Hematopoietic multipotent progenitor cell treated with erythropoietin and hydrocortisone succinate and interleukin-3 and kit ligand, for 4 days (in vitro differentiated cells): ENCODE measurements around the gene ERRFI1.
A peak's percentile ranks its signal among the peaks of the same experiment; 100 is the strongest.

Experiments
- DNase-seq: peaks from one replicate; pipeline ENCODE4 v3.0.0-alpha.2; 2015

Gene ERRFI1

DNA sequence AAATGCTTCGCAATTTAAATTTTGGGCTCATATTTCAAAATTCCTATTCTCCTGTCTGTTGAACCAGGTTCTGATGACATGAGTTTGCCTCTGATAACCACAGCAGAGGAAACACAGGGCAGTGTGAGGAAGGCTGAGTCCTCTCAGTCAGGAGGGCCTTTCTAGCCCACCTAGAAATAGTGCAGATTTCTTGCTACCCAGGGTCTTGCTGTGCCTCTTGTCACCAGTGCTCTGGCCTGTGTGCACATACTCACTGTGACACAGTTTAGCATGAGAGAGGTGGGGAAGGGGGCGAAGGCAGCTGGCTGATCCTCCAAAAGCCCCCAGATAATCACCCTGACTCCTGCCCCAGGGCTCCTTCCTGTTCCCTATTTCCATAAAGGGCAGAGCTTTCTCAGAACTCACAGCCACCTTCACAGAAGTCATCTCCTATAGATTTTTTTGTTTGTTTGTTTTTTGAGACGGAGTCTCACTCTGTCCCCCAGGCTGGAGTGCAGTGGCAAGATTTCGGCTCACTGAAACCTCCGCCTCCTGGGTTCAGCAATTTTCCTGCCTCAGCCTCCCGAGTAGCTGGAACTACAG is 23.7 kb downstream of the ERRFI1 start:
- DNase-seq = no peak

DNA sequence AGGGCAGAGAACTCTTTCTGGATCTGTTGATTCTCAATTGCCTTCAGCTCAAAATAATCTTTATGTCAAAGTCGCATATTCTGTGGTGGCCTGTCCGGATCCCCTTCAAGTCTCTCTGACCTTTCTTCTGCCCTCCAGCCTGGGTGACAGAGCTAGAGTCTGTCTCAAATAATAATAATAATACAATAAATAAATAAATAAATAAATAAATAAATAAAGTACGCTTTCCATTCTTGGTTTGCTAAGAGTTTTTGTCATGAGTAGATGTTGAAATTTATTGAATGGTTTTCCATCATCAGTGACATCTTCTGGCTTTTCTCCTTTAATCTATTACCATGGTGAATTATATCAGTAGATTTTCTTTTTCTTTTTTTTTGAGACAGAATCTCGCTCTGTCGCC is 30.7 kb downstream of the ERRFI1 start:
- no peak for DNase-seq

DNA sequence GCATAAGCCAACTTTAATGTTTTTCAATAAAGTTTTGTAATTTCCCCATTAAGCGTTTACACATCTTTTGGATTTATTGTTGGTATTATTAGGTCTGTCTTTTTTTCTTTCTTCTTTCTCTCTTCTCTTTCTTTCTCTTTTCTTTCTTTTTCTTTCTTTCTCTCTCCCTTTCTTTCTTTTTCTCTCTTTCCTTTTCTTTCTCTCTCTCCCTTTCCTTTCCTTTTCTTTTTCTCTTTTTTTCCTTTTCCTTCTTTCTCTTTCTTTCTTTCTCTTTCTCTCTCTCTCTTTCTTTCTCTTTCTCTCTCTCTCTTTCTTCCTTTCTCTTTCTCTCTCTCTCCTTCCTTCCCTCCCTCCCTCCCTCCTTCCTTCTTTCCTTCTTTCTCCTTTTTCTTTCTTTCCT is 31.3 kb downstream of the ERRFI1 start:
- DNase-seq = no peak

DNA sequence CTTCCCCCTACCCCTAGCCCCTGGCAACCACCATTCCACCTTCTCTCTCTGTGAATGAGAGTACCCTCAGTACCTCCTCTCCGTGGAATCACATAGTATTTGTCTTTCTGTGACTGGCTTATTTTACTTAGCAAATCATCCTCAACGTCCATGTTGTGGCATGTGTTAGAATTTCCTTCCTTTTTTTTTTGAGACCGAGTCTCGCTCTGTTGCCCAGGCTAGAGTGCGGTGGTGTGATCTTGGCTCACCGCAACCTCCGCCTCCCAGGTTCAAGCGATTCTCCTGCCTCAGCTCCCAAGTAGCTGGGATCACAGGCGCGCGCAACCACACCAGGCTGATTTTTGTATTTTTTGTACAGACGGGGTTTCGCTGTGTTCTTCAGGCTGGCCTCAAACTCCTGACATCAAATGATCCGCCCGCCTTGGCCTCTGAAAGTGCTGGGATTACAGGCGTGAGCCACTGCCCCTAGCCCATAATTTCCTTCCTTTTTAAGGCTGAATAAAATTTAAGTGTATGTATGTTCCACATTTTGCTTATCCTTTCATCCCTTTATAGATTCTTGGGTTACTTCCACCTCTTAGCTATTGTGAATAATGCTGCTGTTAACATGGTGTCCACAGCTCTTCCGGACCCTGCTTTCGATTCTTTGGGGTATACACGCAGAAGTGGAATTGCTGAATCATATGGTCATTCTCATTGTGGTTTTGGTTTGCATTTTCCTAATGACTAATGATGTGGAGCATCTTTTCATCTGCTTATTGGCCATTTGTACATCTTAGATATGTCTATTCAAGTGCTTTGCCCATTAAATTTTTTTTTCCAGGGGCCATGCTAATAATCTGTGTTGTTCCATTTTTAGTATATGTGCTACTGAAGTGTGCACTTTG is 32.3 kb downstream of the ERRFI1 start:
- peak; percentile 17 for DNase-seq

DNA sequence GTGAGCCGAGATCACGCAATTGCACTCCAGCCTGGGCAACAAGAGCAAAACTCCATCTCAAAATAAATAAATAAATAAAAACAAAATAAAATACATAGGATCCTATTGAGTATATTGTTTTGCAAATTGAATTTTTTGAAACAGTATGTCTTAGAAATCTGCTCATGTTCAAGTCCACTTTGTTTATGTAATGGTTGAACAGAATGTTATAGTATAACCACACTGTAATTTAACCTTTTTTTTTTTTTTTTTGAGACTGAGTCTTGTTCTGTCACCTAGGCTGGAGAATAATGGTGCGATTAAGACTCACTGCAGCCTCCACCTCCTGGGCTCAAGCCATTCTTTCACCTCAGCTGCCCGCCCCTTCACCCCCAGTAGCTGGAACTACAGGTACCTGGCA is 33.2 kb downstream of the ERRFI1 start:
- DNase-seq = no peak

DNA sequence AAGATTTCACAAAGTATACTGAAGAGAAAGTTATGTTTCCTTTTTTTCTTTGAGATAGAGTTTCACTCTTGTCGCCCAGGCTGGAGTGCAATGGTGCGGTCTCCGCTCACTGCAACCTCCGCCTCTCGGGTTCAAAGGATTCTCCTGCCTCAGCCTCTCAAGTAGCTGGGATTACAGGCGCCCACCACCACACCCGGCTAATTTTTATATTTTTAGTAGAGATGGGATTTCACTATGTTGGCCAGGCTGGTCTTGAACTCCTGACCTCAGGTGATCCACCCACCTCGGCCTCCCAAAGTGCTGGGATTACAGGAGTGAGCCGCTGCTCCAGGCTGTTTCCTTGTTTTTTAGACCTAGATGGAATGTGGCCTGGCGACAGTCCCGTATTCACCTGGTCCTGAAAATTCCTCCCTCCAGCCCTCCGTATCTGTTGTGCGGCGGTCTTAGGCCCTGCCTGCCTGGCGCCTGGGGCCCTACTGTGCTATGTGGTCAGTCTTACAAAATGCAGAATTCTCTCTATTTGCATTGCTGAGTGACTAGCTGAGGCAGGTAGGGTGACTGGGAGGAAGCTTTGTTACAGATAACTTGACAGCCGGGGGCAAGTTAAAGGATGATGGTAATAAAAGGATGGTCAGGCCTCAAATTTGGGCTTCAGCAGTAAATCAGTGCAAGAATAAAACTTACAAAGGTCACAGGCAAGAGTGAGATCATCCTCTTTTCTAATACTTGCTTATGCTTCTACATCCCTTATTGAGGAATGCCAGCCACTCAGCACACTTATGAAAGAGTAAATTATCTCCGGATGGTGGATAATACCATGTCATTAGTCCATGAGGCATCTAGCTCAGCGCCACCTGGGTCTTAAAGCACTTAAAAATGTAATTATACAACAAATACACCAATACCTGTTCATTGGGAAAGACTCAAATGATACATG is 34.3 kb downstream of the ERRFI1 start:
- DNase-seq = no peak

DNA sequence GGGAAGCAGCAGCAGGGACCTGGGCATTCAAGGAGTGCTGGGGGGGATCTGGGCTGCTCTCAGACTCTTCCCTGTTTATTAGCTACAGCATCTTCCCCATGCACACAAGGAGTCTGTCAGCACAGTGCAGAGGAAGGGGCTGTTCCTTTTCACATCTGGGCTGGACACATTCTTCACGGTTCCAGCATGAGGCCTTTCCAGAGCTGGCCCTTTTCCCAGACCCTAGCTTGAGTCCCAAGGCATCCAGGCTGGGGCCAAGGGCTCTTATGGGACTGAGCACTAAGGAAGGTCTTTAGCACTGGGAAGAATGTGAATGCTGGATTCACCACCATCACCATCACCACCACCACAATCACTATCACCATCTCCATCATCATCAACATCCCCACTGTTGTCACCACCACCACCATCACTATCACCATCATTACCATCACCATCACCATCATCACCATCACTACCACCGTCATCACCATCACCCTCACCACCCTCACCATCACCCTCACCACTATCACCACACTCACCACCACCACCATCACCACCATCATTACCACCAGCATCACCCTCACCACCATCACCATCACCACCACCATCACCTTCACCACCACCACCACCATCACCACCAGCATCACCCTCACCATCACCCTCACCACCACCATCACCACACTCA is 36.2 kb downstream of the ERRFI1 start:
- no peak for DNase-seq

DNA sequence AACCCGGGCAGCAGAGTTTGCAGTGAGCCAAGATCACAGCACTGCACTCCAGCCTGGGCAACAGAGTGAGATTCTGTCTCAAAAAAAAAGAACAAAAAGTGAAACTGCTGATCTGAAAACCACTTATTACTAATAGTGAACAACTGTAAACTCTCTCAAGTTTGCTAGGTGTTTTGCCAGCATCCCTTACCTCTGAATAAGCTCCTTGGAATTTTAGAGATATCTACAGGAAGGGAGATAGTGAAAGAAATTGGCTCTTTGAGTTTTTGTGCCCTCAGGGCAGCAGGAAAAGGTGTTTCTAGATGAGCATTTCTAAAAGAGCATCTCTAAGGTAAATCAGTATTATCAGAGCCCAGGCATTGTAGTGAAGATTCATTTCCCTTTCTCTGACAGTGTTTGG is 37.5 kb downstream of the ERRFI1 start:
- DNase-seq = no peak

DNA sequence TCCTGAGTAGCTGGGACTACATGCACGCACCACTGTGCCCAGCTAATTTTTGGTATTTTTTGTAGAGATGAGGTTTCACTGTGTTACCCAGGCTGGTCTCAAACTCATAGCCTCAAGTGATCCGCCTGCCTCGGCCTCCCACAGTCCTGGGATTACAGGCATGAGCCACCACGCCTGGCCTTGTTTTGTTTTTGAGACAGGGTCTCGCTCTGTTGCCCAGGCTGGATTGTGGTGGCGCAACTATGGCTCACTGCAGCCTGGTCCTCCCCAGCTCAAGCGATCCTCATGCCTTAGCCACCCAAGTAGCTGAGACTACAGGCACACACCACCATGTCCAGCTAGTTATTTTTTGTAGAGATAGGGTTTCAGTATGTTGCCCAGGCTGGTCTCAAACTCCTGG is 38.6 kb downstream of the ERRFI1 start:
- DNase-seq = no peak

DNA sequence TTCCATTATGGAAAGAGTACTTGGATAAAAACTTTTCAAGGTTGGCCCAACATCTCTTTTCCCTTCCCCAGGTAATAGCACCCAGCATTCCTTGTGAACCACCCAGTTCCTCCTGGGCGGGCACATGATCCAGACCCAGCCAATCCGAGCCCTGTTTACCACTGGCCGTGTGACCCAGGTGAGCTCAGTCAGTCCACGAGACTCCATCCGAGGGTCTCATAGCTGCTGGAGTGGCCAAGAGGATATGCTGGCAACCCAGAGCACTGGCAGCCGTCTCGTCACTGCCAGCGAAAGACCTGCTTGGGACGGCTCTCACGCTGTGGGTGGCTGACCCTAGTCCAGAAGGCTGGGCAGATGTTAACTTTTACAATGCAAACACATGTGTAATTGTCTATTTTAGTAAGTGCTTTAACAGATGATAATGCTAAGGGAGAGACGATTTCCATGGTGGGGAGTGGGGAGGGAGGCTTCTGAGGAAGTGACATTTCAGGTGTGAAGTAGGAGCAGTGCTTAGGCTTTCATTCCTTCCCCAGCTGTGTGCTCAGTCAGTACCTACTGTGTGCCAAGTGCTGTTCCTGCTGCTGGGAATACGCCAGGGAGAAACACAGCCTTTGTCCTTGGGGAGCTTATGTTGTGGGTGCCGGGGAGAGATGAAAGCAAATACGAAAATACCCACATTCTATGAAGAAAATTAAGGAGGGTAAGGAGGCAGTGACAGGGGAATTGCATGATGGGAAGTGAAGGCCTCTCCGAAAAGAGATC is 40.1 kb downstream of the ERRFI1 start:
- DNase-seq = no peak

DNA sequence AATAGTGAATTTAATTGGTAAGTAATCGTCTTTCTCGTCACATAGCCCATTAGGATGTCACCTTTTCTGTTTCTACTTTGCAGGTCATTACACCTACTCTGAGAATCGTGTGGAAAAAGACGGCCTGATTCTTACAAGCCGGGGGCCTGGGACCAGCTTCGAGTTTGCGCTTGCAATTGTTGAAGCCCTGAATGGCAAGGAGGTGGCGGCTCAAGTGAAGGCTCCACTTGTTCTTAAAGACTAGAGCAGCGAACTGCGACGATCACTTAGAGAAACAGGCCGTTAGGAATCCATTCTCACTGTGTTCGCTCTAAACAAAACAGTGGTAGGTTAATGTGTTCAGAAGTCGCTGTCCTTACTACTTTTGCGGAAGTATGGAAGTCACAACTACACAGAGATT is 41.3 kb downstream of the ERRFI1 start:
- no peak for DNase-seq

DNA sequence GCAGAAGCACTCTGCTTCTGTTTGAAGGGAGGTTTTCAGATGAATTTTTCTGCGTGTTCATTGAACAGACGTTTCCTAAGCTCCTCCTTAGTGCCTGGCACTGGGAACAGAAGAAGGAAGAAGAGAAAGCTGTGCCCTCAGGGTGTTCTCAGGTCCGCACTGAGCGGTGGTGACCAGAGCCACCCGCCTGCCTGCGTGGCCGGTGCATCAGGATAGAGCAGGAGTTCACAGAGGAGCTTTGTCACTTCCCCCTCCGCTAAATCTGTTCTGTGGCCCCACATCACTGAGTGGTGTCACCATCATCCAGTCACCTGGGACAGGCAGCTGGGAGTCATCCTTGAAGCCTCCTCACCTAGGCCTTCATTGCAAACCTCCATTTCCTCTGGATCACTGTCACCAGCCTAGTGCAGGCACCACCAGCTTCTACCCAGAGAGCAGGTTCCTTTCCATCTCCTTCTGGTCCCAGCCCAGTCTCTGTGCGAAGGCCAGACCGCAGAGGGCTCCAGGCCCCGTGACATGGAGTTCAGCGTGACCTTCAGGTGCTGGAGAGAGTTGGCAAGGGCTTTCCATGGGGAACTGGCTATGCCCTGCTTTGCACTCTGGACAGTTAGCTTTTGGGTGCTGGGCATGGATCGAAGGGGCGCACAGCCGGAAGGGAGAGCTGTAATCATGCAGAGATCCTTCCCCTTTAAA is 42.9 kb downstream of the ERRFI1 start:
- DNase-seq = no peak

DNA sequence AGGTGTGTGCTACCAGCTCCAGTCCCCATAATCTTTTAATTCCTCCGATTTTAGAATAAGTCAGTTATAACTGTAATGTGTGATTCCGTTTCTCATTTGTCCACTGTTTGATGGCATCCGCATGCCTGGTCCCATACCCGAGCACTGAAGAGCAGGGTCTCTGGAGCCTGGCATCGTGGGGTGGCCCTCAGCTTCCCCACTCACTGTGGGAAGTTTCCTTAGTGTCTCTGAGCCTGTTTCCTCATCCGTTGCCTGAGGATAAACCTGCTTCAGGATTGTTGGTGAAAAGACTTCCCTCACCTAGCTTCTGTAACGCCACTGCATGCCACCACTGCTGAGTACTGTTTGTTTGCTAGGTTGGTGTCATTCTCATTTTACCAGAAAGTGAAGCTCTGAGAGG is 45.1 kb downstream of the ERRFI1 start:
- DNase-seq = no peak

DNA sequence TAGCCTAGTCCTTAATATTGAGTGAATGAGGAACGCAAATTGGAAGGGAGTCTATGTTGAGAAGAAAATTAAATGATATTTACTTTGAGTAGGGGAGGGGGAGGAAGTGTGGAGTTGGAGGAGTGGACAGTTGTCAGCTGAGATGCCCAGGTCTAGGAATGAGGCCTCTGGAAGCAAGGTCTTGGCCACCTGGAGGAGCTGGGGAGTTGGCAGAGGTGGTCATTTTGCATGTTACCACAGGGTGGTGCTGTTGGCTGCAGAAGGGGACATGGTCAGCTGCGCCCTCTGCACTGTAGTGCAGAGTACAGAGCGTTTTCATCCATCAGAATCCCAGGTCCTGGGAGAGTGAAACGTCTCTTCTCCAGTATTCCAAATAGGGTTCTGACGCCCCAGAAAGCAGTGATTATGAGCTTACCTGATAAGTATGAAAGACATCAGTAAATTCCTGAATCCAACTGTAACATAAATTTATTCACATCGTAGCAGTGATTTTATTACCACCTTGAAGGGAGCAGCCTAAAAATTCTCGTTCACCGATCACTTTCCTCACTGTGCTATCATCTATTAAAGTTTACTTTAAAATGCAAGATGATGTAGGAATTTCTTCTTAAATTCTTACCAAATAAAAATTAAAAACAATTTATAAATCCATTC is 50.8 kb downstream of the ERRFI1 start:
- peak; percentile 77 for DNase-seq

DNA sequence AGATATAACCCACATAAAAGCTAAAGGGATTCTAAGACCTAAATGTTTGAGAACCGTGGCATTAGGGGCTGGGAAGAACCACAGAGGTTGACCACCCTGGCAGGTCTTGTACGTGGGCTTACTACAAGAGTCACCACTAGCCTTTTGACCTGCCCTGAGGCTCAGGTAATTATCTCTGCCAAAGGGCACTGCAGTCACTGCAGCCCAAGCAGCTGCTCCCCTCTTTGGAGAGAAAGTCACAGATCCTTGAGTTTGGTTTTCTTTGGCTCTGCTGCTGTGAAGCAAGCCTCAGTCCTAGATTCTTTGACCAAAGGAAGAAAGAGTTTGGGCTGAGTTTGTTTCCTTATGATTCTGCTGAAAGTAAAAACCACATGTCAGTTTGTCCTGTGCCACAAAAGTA is 53.0 kb downstream of the ERRFI1 start:
- DNase-seq = no peak

DNA sequence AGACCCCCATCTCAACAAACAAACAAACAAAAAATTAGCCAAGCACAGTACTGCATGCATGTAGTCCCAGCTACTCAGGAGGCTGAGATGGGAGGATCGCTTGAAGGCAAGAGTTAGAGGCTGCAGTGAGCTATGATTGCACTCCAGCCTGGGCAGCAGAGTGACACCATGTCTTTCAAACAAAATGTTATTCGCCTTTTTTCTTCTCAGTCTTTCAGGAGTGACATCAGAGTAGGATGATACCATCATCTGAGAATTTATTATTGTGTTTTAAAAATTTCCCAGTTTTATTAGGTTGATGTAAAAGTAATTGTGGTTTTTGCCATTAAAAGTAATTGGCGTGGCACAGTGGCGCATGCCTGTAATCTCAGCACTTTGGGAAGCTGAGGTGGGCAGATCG is 53.8 kb downstream of the ERRFI1 start:
- no peak for DNase-seq

DNA sequence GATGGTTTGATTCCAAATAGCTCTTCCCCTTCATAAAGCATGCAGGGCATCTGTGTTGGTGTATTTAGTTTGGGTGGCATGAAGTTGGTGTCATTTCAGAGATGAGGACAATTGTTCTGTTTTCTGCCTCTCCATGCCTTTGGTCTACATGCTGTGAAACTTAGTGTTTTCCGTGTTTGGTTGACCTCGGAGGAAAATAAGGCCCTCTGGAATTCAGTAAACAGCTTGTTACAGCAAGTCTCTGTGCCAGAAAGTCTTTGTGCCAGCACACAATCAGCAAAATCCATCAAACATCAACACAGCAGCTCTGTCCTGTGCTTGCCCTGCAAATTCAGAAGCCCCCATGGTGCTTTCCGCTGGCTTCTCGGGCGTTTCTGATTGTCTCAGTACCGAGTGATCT is 55.1 kb downstream of the ERRFI1 start:
- DNase-seq = no peak

DNA sequence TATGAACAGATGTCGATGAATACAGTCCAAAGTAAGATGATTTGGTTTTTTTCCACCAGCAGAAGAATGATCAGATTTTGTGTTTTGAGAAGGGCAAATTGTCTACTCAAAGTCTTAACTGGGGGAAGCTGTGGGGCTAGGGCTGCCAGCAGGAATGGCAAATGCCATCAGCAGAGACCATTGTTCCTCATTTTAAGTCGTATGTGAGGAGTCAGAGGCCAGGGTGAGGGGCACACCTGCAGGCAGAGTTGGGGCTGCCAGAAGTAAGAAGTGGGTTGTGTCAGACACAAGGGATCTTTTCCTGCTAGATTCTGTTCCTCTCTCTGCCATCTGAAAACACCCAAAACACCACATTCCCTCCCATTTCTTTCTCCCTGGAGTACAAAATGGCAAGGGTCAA is 55.9 kb downstream of the ERRFI1 start:
- DNase-seq = peak; percentile 27

DNA sequence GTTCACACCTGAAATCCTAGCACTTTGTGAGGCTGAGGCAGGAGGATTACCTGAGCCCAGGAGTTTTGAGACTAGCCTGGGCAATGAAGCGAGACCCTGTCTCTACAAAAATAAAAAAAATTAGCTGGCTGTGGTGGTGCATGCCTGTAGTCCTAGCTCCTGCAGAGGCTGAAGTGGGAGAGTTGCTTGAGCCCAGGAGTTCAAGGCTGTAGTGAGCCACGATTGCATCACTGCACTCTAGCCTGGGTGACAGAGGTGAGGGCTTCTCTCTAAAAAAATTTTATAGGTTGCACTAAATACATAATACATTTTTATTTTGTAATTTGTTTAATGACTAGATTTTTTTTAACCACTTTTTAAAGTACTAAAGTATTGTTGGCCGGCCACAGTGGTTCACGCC is 58.5 kb downstream of the ERRFI1 start:
- DNase-seq = no peak

DNA sequence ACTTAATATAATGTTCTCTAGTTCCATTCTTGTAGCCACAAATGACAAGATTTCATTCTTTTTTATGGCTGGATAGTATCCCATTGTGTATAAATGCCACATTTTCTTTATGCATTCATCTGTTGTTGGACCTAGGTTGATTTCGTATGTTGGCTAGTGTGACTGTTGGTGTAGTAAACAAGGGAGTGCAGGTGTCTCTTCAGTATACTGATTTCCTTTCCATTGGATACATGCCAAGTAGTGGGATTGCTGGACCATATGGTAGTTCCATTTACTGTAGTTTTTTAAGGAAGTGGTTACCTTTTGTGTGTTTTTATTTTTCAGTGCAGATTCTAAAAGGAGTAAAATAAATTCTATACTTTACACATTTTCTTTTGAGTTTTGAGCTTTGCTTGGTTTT is 58.9 kb downstream of the ERRFI1 start:
- no peak for DNase-seq

DNA sequence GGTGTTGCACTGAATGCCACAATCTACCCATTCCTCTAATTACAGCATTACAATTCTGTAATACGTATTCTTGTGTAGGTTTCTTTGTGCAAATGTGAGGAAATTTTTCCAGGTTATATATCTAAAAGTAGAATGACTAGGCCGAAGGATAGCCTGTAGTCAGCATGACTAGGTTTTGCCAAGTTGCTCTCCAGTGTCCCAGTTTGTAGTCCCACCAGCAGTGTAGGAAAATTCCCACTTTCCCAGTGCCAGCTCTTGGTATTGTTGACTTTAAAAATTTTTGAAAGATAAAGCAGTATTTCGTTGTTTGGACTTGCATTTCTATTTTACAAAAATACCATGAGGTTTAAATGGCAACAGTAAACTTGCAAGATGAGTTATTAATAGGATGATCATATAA is 61.6 kb downstream of the ERRFI1 start:
- DNase-seq = no peak
